Gastroesophageal sphincter (tissue), 4 donors: Measurements from ENCODE around the gene AIFM3. TPM values are rescaled to one million over a fixed set of nuclear protein-coding genes. Genes with fewer than 3 reads are reported as not detected.

Experiments used
- ATAC-seq: fragments of 150-250 bp; one replicate; pipeline ENCODE4 v1.9.1; 2016; ENCODE audit warnings: mild to moderate bottlenecking, moderate library complexity
- H3K27ac ChIP-seq, 4 donors: fragments of 200-600 bp; sonication (generic) in 3 of 4; 1 replicate in 3 of 4; 2 replicates in 1 of 4; pipeline ENCODE4 v1.5.1; 2016 to 2019
- H3K27me3 ChIP-seq: fragments of 200-600 bp; sonication (generic); one replicate; pipeline ENCODE4 v1.5.1; 2019
- H3K36me3 ChIP-seq, 2 donors: fragments of 200-600 bp; sonication (generic); one replicate each; pipeline ENCODE4 v1.5.1; 2019; ENCODE audit warnings: control low read depth in 1 of 2
- H3K4me1 ChIP-seq, 3 donors: fragments of 200-600 bp; sonication (generic); 1 replicate in 2 of 3; 2 replicates in 1 of 3; pipeline ENCODE4 v1.5.1; 2016 to 2019; ENCODE audit warnings: control low read depth in 2 of 3
- H3K4me3 ChIP-seq, 2 donors: fragments of 200-600 bp; sonication (generic); one replicate each; pipeline ENCODE4 v1.5.1; 2019; ENCODE audit warnings: mild to moderate bottlenecking in 1 of 2, moderate library complexity in 1 of 2
- H3K9me3 ChIP-seq, 3 donors: fragments of 200-600 bp; sonication (generic); one replicate each; pipeline ENCODE4 v1.5.1; 2017 to 2019; ENCODE audit warnings: control low read depth in 2 of 3
- CTCF ChIP-seq, 4 experiments: fragments of 200-600 bp in 2 of 4; fragments of 450-650 bp in 2 of 4; sonication (generic) in 1 of 4; IDR thresholded peaks; one replicate each; pipeline ENCODE4 v1.5.1; 2017 to 2019; ENCODE audit warnings: antibody characterized with exemption in 4 of 4, mild to moderate bottlenecking in 2 of 4, moderate library complexity in 2 of 4
- EP300 ChIP-seq: sonication (generic); formaldehyde crosslinking; IDR thresholded peaks from one replicate; pipeline ENCODE4 v1.6.1; 2017; ENCODE audit warnings: antibody characterized with exemption, mild to moderate bottlenecking
- POLR2A ChIP-seq, 2 donors: fragments of 450-650 bp; IDR thresholded peaks; one replicate each; pipeline ENCODE4 v1.6.1; 2017; ENCODE audit warnings: antibody characterized with exemption in 2 of 2, mild to moderate bottlenecking in 2 of 2, moderate library complexity in 1 of 2
- POLR2AphosphoS5 ChIP-seq: sonication (generic); formaldehyde crosslinking; IDR thresholded peaks from one replicate; pipeline ENCODE4 v1.6.1; 2017; ENCODE audit warnings: antibody characterized with exemption
- WGBS, 2 donors: methylation state at CpG; one replicate each; pipeline ENCODE4 v1.1.5; 2018; ENCODE audit warnings: low coverage in 1 of 2; 5-methylcytosine and 5-hydroxymethylcytosine counted together
- total RNA-seq, 4 donors: library from RNA; depleted of rRNA; stranded (reverse); fragments of >200 nt; gene quantifications; one replicate each; pipeline ENCODE4 v1.1.0, GENCODE V29; 2016

AIFM3 gene
- total RNA-seq, 4 donors from 2014 or later: 0.27 to 3.2 (median 2.0) TPM; not detected in 1

- Histone ChIP-seq H3K36me3 (peaks cover 0 to 40% of the 10 kb centered on the region in 2 donors), H3K27ac (no peak overlapping the region), H3K4me1 (peaks cover 0 to 27% (median 7%) of the 10 kb centered on the region in 3 donors), H3K4me3 (no peak overlapping the region), H3K9me3 (no peaks in the 10 kb centered on the region), H3K27me3 (no peaks in the 10 kb centered on the region)
- WGBS, 2 donors: 54 to 89% methylated on average over 5 of the region's 7 CpGs
- no peak for TF ChIP-seq CTCF (IDR thresholded peaks at IDR 0.05)
- no peak for TF ChIP-seq POLR2A (IDR thresholded peaks at IDR 0.05)
- TF ChIP-seq POLR2AphosphoS5: no peak
- TF ChIP-seq EP300: no peak
- ATAC-seq: no peak
Observed at GRCh38 chr22:20955548-20955947, 11.5 kb upstream of the AIFM3 start.

DNA sequence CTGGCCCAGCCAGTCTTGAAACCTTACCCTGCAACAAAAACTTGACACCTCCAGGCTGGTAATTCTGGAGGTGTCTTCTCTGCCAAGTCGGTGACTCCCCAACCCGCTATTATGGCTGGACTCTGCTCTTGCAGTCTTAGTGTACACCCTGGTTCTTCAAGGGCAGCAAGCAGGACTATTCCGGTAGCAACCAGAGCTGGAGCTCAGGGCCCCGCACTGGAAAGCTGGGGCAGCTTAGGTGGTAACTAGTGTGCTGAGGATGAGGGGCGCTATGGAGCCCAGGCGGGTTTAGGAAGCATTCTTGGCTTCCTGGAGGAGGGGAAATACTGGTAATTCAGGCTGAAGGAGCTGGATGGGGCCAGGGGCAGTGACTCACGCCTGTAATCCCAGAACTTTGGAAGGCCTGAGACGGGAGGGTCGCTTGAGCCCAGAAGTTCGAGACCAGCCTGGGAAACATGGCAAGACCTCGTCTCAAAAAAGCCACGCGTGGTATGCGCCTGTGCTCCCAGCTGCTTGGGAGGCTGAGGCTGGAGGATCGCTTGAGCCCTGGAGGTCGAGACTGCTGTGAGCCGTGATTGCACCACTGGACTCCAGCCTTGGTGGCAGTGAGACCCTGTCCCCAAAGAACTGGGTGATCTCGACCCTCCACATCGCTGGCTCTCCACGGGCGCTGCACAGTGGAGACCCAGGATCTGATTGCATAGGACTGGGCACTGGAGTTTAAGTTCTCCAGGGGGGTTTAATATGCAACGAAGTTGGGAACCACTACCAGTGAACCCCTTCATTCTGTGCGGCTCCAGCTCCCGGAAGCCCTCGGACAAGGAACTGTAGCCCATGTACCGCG lies 10.6 kb upstream of the AIFM3 start:
- no peaks in the 10 kb centered on the region for H3K27me3 ChIP-seq
- peaks cover 0 to 27% (median 7%) of the 10 kb centered on the region in 3 donors for H3K4me1 ChIP-seq
- no peaks in the 10 kb centered on the region for H3K9me3 ChIP-seq
- H3K4me3 ChIP-seq: peak overlapping the region; percentile 49 to 70
- ATAC-seq: no peak
- peaks cover 0 to 31% of the 10 kb centered on the region in 2 donors for H3K36me3 ChIP-seq
- TF ChIP-seq EP300 (no peak), POLR2A (IDR thresholded peaks at IDR 0.05) (no peak), CTCF (IDR thresholded peaks at IDR 0.05) (no peak), POLR2AphosphoS5 (no peak)
- peak overlapping the region in 3 of 4 donors; percentile 55 to 72 (median 71) for H3K27ac ChIP-seq
- WGBS, 2 donors: 44% methylated on average over 8 of the region's 27 CpGs; no CpG with 5 or more reads in 1 of the 2 donors

DNA sequence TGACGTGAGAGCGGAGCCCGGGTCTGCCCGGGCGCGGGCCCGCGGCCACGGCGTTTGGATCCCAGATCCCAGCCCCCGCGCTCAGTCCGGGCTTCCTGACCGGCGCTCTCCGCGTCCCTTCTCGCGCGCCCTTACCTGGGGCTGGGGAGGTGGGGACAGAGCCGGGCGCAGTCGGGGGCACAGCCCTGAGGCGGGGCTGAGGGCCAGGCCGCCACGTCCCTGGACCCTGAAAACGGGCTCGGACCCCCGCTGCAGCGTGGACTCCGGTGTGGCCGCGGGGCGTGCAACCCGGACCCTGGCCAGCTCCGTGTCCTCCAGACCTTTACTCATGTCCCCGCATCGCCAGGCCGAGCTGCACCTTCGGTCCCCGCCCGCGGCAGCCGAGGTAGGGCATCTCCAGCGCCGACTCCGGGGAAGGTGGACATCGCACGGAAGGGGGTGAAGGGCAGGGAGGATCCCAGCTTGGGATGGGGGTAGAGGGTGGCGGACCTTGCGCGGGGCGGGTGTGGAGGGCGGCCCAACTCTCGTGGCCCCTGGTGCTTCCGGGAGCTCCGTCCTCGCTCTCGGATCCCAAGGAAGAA lies 9.9 kb upstream of the AIFM3 start:
- Histone ChIP-seq H3K27me3 (peaks cover 2% of the 10 kb centered on the region), H3K4me1 (peaks cover 0 to 27% (median 7%) of the 10 kb centered on the region in 3 donors), H3K9me3 (no peaks in the 10 kb centered on the region), H3K27ac (peak overlapping the region in 3 of 4 donors; percentile 55 to 72 (median 71)), H3K4me3 (peak overlapping the region; percentile 49 to 70), H3K36me3 (peaks cover 0 to 24% of the 10 kb centered on the region in 2 donors)
- TF ChIP-seq EP300 (no peak), CTCF (IDR thresholded peaks at IDR 0.05) (no peak), POLR2AphosphoS5 (no peak), POLR2A (IDR thresholded peaks at IDR 0.05) (no peak)
- WGBS, 2 donors: 0% methylated on average over 1 of the region's 59 CpGs; no CpG with 5 or more reads in 1 of the 2 donors
- ATAC-seq: peak; percentile 27

GRCh38 chr22:20957683-20958431 lies 9.2 kb upstream of the AIFM3 start:
- peak; percentile 49 for ATAC-seq
- 6 to 12% methylated on average over 9 to 10 of the region's 32 CpGs for WGBS, 2 donors

More at GRCh38 chr22:20957683-20958431, 9.2 kb upstream of the AIFM3 start:
- peak overlapping the region in 3 of 4 donors; percentile 55 to 72 (median 71) for H3K27ac ChIP-seq
- H3K36me3 ChIP-seq: peaks cover 0 to 17% of the 10 kb centered on the region in 2 donors
- H3K27me3 ChIP-seq: peaks cover 7% of the 10 kb centered on the region
- TF ChIP-seq POLR2AphosphoS5 (no peak), CTCF (IDR thresholded peaks at IDR 0.05) (peak in 1 of 4 experiments; percentile 12)
- H3K9me3 ChIP-seq: no peaks in the 10 kb centered on the region
- peak overlapping the region; percentile 49 to 70 for H3K4me3 ChIP-seq
- peaks cover 0 to 27% (median 7%) of the 10 kb centered on the region in 3 donors for H3K4me1 ChIP-seq
